GM11168 (cell line): ENCODE data around the gene CFAP61.
"Not testable (repeated sequence)": the region's sequence is repeated elsewhere in the genome, so short reads cannot be mapped to it uniquely, and the experiment has no call there.

Experiments used
- in situ Hi-C: fragments of 300-500 bp; cut with MboI; formaldehyde crosslinking; loops from one replicate; pipeline ENCODE4 v1.12.0; 2022; ENCODE audit warnings: low sequenced_read_pairs; ENCODE audit not compliant: unreplicated experiment

Gene CFAP61

DNA sequence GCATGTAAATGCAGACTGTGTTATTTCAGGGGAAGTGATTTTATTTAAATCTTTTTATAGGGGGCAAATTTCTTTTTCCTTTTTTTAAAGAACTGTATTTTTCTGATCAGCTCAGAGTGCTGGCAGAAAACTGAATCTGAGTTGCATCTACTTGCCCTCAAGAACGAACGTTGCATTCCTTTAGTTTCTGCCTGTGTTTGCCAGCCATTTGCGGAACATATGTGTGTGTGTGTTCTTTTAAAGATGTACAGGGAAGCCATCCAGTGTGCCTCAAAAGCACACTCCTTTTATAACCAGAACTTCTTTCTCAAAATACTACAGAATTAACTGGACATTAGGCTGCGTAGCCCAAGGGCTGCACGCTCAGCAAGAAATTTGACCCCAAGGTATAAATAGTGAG, 289.7 kb downstream of the CFAP61 start:
- in situ Hi-C loops, result no loop called here

DNA sequence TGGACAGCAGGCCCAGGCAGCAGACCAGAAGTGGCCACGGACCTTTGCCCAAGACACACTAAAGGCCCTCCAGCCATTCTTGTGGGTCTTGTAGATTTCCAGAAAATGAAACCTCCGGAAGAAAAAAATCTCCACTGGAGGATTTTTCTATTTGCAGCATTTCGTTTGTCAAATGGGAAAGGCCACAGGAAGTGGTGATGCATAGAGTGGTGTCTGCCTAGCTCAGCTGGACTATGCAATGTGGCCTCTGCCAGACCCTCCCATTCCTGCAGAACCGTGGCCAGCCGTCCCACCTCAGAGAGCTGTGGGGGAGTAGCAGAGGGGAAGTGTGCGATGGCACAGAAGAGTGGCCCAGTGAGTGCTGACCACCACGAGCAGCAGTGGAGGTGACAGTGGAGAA, 291.6 kb downstream of the CFAP61 start:
- in situ Hi-C loops, result no loop called here

DNA sequence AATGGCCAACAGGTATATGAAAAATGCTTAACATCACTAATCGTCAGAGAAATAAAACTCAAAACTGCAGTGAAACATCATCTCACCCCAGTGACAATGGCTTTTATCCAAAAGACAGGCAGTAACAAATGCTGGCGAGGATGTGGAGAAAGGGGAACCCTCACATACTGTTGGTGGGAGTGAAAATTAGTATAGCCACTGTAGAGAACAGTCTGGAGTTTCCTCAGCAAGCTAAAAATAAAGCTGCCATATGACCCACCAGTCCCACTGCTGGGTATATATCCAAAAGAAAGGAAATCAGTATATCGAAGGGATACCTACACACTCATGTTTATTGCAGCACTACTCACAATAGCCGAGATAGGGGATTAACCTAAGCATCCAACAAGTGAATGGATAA, 292.1 kb downstream of the CFAP61 start:
- in situ Hi-C loops, result no loop called here

DNA sequence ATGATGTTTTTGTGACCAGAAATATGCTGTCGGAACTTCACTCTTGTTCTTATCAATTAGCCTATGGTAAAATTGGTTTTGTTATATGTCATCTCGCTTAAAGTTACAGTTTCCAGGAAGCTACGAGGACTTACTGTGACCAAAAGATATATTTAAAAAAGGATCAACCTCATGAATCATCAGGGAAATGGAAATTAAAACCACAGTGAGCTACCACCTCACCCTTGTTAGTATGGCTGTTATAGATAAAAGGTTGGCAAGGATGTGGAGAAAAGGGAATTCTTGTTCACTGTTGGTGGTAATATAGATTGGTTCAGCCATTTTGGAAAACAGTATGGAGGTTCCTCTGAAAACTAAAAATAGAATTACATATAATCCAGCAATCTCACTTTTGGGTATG, 301.2 kb downstream of the CFAP61 start:
- in situ Hi-C loops, result no loop called here

DNA sequence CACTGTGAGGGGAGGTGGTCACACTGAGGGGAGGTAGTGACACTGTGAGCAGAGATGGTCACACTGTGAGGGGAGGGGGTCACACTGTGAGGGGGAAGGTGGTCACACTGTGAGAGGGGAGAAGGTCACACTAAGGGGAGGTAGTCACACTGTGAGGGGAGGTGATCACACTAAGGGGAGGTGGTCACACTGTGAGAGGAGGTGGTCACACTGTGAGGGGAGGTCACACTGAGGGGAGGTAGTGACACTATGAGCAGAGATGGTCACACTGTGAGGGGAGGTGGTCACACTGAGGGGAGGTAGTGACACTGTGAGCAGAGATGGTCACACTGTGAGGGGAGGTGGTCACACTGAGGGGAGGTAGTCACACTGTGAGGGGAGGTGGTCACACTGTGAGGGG, 303.2 kb downstream of the CFAP61 start:
- in situ Hi-C loops, result not testable (repeated sequence)

DNA sequence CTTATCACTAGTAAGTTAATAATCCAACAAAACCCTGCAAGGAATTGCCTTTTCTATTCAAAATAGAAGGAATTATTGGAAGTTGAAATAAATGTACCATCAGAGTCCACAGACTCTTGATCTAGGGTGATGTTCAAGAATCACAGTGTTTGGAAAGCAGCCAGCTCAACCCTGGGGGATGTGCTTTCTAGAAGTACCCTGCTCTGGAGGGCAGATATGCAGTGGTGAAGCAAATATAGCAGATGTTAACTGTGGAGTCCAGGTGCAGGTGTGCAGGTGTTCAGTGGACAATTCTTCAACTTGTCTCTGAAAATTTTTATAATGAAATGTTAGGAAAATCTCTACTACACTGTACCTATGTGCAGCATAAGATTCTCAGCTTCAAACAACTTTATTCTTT, 306.5 kb downstream of the CFAP61 start:
- in situ Hi-C loops, result no loop called here

DNA sequence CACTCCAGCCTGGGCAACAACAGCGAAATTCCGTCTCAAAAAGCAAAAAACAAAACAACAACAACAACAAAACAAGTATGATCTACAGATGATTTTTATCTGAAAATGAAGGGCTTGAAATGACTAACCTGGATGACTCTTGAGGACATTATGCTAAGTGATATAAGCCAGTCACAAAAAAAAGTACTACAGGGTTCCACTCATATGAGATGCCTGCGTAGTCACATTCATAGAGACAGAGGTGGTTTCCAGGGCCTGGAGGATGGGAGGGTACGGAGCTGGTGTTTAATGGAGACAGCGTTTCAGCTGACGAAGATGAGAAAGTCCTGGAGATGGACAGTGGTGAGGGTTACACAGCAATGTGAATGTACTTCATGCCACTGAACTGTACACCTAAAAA, 307.3 kb downstream of the CFAP61 start:
- in situ Hi-C loops, result loop anchor here (5.0 kb wide), 1 partner anchor 208 kb away; no protein-coding TSS in a partner anchor

DNA sequence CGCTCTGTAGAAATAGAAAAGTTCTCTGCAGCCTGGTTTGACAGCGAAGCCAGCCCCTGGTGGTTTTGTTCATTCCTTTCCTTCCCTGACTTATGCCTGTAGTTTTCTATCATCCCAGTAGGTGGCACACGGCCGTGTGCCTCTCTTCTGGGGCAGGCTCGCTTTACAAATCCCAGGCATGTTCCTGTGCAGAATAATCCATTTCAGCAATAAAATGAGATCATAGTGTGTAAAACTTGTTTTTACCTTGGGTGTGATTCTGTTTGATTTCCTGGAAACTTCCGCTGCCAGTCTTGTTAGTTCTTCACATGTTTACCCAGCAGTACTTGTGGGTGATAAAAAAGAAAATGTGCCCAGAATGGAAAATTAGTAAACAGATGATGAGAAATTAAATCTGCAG, 308.1 kb downstream of the CFAP61 start:
- in situ Hi-C loops, result loop anchor here (5.0 kb wide), 1 partner anchor 207 kb away; no protein-coding TSS in a partner anchor

DNA sequence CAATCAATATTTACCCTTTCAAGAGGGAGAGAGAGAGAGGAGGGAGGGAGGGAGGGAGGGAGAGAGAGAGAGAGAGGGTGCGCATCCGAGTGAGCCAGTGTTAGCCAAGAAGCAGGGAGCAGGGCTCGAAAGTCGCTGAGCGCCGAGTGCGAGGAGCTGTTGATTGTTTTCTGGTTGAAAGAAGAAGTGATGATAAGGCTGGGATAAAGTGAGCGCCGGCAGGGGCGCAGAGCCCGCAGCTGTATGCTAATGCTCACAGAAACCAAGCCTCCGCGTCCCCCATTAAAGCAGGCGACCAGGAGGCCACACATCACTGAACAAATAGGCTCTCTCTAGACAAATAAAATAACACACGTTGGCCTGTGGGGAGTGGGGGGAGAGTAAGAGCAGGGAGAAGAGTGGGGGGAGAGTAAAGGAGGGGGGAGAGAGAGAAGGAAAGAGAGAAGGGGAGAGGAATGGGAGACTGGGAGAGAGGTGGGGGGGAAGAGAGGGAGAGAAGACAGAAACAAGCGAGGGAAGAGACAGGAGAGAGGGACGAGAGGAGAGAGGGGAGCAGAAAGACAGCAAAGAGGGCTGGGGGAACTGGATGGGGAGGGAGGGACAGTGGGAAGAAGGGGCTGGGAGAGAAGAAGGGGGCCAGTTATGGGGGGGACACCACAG, 310.6 kb downstream of the CFAP61 start:
- in situ Hi-C loops, result loop anchor here (5.0 kb wide), 1 partner anchor 204 kb away; no protein-coding TSS in a partner anchor

DNA sequence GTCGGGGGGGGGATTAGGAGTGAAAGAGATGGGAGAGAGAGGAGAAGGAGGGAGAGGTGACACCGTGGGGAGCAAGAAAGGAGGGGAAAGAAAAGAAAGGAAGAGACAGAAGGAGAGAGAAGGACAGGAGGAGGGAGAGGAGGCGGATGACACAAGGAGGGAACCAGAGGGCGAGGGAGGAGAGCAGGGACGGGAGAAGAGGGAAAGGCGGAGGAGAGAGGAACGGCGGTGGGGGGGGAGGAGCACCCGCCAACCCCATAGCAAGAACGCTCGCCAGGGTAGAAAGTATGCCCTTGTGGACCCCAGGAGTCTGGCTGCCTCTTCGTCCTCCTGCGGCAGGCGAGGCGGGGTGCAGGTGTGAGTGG, 311.1 kb downstream of the CFAP61 start:
- in situ Hi-C loops, result loop anchor here (5.0 kb wide), 1 partner anchor 204 kb away; no protein-coding TSS in a partner anchor

DNA sequence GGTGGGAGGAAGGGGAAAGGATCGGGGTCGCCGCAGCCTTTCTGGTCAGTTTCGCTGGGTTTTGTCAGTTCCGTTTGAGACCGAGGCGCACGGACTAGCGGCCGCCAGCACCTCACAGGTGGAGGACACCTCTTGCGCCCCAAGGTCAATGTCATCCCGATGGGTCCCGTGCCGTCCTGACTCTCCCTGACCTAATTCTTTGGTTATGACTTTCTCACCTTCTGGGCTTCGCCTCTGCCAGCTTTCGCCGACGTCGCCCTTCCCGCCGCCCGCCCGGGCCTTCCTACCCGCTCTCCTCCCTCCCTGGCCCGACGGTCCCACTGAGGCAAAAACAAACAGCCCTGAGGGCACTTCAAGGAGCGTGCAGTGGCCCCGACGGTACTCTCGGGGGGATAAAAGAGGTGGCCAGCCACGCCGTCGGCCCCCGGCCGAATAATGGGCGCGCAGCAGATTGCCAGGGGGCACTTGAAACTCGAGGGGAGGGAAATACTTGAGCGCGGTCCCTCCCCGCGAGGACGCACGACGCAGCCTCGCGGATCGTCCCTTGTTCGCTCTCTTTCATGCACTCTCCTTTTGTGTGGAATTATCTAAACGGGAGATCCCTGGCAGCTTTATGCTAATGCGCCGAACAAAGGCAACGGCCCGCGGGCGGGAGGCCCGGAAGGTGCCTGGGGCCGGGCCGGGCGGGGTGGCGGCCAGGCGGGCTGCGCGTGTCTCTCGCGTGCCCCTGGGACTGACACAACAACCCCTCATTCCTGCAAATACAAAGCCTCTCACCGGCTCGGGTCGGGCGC, 311.7 kb downstream of the CFAP61 start:
- in situ Hi-C loops, result loop anchor here (5.0 kb wide), 1 partner anchor 203 kb away; no protein-coding TSS in a partner anchor

DNA sequence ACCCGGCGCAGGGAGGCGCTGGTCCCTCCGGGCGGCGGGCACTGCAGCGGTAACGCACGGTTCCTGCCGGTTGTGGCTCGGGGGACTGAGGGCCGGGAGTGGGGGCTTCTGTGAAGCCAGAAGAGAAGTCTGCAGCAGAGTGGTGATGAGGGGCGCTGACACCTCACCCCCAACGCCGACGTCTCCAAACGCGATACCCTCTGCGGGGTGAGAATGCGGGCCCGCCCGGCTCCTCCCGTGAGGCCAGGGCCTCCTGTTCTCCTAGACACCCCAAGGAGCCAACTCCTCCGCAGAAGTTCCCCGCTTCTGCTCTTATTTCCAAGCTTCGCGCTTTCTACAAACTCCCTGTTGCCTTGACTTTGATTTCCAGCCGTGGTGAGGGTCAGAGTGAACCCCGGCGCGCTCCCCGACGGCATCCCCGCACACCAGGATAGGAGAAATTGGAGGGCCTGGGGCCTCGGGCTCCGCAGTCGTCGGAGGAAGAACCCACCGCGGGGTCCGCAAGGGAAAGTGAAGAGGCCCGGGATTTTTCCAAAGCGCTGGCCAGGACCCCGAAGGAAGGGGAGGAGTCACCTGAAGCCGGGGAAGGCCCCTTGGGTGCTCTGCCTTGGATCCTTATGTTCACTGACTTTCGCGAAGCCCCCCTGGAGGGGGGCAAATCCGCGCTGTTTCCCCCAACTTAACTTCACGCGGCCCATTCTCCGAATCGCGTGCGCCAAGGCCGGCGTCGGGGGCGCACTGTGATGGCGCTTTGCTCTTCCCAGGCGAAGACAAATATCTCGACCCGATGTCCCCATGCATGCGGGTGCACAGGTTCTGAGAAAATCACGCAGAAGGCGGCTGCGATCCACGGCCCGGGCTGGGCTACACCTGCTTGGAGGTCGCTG, 312.5 kb downstream of the CFAP61 start:
- in situ Hi-C loops, result loop anchor here (5.0 kb wide), 1 partner anchor 202 kb away; no protein-coding TSS in a partner anchor

DNA sequence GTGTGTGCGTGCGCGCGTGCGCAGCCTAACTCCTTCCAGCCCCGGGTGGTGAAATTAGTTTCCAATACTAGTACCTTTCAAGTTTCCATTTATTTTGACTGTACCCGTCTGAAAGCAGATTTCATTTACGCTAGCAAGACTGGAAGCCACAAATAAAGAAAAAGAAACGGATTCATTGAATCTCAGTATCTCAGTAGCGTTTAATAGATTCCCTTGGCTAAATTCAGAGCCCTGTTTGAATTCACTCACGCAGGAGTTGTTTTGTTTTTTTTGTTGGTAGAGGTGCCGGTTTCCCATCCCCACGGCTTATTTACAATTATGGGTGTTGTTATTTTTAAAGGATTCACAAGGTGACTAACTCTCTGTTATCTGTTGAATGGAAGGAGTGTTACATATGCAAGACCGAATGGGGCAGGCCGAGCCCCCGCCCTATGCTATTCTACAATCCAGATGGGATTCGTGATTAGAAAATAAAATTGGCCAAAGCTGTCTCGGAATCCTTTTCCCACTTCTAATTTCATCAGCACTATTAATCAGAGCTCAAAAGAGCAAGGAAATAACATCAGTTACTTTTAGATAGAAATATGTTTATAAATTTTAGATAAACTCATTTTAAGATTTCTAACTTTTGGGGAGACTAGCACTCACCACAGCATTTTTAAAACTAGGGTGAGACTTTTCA, 313.3 kb downstream of the CFAP61 start:
- in situ Hi-C loops, result no loop called here

DNA sequence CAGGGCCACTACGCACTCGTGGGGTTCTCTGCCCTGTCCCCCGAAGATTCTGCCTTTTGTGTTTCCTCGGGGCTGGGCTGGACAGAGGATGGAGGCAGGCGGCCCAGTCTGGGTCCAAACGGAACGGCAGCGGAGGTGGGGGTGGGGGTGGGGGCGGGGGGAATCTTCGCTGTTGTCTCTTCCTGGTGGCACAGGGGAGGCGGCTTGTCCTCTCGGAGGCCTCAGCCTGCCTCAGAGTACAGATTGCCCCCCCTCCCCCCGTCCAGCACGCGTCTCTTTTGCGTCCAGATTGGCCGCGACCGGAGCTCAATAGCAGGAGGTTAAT, 314.2 kb downstream of the CFAP61 start:
- in situ Hi-C loops, result no loop called here

DNA sequence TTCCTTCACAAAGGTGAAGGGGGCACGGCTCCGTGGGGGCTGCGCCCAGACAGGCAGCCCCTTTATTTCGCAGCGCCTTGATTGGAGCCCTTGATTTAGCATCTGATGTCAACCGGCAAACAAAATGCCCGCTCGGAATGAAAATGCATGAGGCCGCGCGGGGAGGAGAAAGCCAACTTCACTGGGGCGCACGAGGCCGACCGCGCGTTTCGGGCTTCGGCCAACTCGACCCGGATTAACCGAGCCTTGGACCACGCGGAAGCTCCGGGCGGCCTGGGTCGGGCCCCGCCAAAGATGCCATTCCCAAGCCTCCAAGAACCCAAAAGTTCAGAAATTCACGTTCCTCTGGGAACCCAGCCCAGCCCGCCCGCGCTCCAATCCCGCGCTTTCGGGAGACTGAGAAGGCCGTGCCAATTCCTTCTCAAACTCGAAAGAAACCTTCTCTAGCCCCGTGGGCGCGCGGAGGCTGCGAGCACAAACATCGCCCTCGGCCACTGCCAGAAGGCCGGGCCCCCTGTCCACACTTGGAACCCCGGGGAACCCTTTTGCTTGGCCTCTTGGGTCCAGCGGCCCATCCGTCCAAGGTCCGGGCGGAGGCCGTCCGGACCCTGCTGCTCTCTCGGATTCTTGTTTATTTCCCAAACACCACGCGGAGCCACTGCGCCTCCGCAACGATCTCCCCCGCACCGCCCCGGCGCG, 314.7 kb downstream of the CFAP61 start:
- in situ Hi-C loops, result no loop called here

DNA sequence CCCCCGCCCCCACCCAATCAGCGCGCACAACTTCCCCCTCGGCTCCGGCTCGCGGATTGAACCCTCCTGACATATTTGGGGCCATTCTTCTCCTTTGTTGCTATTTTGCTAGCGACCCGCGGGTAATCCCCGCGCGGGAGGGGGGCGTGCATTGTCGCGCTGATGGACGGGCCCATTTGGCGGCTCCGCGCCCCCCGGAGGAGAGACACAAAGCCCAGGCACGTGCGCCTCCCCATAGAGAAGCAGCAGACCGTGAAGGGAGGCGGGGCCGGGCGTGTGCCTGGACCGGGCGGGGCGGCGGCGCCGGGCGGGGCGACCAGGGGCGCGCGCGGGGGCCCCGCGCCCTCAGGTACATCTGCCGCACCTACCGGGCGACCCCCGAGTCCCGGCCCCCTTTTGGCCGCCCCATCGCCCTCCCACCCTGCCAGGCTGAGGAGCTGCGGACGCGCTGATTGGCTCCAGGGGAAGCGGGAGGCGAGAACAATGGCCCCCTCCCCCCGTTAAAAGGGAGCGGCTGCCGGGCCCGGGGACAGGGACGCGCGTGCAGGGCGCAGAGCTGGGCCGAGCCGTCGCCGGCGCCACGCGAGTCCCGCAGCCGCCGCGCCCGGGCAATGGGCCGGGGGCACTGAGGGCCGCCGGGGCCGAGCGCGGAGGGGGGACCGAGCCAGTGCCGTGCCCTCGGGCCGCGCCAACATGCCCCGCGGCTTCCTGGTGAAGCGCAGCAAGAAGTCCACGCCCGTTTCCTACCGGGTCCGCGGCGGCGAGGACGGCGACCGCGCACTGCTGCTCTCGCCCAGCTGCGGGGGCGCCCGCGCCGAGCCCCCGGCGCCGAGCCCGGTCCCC, 315.5 kb downstream of the CFAP61 start, which contains the start of gene INSM1:
TSS of gene INSM1 (plus strand) at position 530 of the 843 bp plus-strand sequence. CDS start at position 694, 164 bp downstream.
- in situ Hi-C loops, result no loop called here

DNA sequence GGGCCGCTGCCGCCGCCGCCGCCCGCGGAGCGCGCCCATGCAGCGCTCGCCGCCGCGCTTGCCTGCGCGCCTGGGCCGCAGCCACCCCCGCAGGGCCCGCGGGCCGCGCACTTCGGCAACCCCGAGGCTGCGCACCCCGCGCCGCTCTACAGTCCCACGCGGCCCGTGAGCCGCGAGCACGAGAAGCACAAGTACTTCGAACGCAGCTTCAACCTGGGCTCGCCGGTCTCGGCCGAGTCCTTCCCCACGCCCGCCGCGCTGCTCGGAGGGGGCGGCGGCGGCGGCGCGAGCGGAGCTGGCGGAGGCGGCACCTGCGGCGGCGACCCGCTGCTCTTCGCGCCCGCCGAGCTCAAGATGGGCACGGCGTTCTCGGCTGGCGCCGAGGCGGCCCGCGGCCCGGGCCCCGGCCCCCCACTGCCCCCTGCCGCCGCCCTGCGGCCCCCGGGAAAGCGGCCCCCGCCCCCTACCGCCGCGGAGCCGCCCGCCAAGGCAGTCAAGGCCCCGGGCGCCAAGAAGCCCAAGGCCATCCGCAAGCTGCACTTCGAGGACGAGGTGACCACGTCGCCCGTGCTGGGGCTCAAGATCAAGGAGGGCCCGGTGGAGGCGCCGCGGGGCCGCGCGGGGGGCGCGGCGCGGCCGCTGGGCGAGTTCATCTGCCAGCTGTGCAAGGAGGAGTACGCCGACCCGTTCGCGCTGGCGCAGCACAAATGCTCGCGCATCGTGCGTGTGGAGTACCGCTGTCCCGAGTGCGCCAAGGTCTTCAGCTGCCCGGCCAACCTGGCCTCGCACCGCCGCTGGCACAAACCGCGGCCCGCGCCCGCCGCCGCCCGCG, 316.3 kb downstream of the CFAP61 start:
- in situ Hi-C loops, result no loop called here
